Measurements from ENCODE around the gene NRN1.

- TF ChIP-seq CTCF (IDR thresholded peaks at IDR 0.05) (no peak), POLR2A (IDR thresholded peaks at IDR 0.05) (no peak)
Observed at GRCh38 chr6:5956939-5957338, 49.8 kb downstream of the NRN1 start.
